Measurements from ENCODE around the gene LMF1.
"Not testable (repeated sequence)": the region's sequence is repeated elsewhere in the genome, so short reads cannot be mapped to it uniquely, and the experiment has no call there.

Gene LMF1

DNA sequence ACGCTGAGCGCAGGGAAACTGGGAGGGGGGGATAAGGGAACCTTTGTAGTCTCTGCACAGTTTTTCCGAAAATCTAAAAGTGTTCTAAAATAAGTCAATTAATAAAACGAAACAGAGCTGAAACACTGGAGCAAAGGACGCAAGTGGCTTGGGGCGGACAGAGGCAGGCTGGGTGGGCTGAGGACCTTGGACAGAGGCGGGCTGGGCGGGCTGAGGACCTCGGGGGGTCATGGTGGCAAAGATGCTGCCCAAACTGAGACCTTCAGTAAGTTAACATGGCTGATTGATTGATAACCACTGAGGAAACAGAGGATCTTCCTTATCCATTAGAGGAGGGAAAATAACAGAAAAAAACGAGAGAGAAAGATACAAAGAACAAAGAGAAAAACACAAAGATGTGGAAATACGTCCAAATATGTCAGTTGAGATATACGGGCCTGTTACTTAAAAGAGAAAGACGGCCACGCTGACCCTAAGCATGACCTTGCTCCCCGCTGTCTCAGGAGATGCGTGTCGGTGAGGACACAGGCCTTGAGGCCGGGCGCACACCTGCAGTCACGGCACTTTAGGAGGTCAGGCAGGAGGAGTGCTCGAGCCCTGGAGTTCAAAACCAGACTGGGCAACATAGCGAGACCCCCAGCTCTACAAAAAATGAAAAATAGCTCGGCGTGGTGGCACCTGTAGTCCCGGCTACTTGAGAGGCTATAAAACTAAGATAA lies 94.1 kb downstream of the LMF1 start:
- DNase-seq = no peak

DNA sequence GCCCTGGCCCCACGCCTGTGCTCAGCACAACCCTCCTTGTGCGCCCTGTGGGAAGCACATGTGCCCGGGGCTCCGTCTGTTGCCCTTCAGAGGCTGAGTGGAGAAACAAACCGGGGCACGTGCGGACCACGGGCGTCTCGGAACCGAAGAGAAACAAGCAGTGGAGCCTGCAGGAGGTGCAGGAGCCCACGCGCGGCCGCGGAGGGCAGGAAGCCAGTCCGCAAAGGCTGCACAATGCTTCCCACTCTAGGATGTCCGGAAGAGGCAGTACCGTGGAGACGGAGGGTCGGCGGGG lies 94.8 kb downstream of the LMF1 start:
- no peak for DNase-seq

DNA sequence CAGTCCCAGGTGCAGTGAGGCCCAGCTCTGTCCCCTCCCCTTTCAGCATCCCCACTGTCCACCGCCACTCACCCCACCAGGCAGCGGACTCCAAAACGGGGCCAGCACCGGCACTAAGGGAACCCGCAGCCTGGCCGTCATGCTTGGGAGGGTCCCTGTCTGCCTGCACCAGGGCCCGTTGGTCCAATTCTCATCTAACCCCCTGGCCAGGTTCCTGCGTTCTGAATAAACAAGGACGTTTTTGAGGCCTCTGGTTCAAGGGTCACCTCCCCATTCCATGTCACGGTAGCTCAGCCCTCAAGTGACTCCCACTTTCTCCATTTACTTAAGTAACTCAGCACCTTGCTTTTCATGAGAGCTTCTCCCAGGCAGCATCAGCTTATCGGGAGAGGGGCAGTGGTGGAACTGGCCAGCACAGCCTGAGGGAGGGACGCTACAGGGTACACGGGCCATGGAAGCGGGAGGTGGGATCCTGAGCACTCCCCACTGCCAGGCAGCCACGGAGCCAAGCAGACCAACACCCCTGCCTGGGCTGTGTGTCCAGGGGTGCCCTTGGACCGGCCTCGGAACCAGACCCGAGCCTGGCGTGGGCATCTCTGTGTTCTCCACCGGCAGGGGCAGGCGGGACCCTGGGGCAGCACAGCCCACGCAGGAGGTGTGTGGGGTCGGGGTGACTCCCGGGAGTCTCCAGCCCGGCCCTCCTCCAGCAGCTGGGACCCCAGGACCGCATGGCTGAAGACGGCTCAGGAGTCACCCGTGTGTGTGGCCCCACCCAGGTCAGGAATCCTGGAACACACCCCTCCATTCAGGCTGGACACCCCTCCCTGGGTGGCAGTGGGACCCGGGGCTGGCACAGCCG lies 95.4 kb downstream of the LMF1 start:
- no peak for DNase-seq

DNA sequence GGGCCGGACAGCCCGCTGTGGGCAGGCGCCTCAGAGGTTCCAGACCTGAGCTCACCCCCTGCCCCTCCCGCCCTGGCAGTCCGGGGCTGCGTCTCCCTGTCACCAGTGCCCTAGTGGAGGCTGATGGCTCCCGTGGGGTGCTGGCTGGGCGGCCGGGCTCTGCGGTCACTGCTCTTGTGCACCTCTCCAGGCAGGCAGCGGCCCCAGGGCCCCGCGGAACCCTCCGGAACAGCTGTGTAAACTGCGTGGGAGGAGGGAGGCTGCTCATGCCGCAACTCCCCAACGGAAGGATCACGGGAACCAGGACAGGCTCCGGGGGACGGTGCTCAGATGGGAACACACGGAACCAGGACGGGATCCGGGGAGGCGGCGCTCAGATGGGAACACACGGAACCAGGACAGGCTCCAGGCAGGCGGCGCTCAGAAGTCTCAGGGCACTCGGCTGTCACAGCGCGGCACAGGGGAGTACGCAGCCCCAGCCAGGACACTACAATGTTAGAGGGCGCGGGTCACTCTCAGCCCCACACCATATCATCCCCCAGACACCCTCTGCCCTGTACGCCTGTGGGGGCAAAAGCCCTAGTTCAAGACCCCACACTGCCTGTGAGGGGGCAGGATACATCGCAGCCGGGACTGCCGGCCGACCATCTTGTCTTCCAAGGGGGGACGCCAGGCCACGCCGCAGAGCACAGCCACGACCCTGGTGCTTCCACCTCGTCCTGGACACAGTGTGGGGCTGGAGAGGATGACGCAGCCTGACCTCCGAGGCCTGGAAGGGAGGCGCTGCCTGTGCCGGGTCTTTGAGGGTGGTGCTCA lies 96.2 kb downstream of the LMF1 start:
- no peak for DNase-seq

DNA sequence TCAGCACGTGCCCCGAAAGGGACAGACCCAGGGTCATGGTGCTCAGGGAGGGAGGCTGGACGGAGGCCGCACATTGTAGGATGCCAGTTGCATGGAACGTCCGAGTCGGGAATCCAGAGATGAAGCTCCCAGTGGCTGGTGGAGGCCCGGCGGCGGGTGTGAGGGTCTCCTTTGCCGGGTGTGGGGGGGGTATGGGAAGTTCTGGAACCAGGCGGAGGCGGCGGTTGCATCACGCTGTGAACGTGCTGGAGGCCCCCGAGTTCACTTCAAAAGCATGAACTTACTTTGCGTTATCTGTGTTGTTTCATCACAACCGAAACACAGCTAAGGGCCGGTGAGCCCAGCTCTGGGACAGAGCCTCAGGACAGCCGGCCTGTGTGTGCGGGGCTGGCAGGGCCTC lies 96.9 kb downstream of the LMF1 start:
- DNase-seq = no peak

DNA sequence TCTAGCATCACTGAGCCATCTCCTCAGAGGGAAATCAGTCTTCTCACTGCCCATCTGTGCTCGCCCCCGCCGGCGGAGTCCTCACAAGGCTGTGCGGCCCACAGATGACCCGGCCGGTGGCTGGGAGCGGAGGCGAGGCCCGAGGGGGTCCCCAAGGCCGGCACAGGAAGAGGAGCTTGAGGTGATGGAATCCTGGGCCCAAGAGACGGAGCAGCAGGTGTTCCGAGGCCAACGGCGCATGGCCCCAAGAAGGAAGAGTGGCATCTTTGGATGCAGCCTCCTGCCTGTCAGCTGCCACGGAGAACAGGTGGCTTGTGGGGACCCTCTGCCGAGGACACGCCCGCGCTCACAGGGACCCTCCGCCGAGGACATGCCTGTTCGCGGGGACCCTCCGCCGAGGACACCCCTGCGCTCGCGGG lies 97.5 kb downstream of the LMF1 start:
- no peak for DNase-seq

DNA sequence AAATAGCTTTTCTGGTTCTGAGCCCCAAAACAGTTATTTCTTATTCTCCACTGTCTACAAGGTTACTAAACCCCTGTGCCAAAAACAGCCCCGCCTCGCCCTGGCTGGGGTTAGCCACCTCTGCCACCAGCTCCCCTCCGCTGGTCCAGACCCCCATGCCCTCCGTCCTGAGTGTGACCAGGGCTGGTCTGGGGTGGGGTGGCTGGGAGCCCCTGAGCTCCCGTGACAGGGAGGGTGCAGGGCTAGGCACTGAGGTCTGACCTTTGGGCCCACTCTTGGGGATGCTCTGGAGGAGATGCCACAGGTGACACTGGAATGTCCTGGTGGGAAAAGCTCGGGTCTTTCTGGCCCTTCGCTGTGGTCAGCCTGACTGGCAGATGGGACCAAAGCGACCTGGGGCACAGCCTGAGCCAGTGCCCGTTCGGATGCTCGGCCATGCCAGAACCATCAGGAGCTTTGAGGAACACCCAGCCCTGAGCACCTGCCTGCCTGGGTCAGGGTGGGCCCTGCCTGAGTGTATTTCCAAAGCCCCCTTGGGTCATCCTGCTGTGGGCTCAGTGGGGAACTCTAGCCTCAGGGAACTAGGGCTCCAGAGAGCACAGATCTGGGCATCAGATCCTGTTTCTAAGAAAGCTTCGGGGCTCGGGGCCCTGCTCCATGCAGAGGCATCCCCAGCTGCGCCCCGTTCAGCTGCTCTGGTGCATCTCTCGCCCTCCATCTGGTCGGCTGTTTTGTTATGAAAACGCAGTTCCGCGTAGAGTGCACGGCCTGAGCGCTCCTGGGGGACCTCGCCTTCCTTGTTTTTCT lies 98.1 kb downstream of the LMF1 start:
- no peak for DNase-seq

DNA sequence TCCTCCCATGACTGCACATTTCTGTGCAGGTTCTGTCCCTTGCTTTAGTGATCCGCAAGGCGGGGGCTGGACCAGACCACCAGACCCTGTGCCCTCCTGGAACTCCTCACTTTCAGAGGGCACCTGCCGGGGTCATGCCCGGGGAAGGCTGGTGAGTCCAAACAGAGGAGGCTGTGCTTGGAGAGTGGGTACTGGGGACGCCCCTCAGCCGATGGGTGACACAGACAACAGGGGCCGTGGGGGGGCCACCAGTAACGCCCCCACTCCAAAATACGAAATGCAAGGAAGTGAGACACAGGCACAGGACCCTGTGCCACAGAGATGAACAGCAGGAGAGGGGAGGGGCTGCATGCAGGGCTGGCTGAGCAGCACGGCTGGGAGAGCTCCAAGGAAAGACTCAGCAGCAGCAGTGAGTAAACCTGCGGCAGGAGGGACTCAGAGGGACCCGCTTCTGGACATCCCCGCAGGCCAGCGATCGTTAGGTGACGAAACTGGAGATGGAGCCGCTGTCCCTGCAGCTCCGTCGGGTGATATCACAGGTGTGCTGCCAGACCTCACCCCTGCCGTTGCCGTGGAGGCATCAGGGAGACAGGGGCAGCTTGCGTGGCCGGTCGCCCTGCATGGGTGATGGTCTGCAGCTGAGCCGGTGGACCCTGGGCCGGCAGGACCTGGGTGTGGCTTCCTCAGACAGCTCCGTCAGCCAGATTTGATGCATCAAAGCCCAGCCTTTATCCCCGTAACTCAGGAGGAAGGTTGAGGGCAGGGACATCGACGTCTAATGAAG lies 99.0 kb downstream of the LMF1 start:
- no peak for DNase-seq

DNA sequence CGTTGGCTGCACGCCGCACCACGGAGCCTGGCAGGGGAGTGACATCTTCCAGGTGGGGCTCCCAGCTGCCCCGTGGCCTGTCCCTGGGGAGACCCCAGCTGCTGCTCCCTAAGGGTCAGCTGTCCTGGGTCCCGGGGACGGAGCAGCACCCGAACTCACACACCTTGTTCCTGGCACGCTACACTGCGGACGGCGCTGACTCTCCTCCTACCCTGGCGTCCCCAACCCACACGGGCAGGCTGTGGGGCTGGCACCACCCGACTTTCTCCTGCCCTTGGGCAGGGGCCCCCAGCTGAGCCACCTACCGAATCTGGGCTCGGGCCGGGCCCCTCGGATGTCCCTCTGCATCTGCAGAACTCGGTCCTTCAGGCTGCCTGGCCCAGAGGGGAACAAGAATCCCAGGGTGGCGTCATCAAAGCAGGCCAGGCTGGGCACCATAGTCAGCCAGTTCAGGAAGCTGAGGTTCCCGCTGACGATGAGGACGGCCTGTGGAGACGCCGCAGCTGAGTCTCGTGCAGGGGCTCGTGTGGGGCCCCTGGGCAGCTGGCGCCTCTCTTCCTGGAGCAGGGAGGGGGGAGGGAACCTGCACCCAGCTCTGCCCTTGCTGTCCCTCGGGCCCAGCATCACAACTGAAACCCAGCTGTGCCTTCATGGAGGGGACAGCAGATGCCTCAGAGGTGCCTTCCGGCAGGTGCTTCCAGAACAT lies 99.8 kb downstream of the LMF1 start:
- DNase-seq = no peak

DNA sequence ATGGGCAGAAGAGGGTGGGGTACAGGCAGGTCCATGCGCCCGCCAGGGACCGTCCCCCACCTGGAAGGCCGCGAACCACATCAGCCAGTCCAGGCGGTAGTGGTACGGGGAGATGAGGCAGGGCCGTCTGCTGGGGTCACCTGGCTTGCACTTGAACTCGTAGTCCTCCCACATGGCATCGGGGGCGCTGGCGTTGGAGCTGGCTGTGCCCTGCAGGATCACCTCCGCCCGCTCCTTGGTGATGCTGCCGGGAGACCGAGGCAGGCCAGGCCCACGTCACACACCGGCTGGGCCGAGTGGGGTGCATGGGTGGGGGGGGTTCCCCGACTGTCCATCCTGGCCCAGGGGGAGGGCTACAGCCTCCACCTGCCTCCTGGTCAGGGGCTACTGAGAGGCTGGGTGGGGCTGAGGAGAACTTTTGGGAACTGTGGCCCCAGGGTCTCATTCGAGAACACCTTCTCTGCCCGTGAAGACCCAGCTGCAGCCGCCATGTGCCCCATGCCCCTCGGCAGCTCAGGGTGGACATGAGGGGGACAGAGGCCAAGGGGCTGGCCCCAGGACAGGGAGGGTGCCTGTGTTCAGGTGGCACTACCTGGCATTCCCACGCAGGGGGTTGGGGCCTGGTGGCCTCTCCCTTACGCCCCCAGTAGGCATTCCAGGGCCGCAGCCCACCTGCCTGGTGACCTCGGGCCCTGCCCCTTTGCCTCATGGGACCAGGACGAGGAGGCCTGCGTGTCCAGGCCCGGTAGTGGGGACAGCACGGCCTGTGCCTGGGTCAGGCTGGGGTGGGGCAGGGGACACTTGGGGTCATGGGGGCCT lies 100.8 kb downstream of the LMF1 start:
- DNase-seq = no peak

DNA sequence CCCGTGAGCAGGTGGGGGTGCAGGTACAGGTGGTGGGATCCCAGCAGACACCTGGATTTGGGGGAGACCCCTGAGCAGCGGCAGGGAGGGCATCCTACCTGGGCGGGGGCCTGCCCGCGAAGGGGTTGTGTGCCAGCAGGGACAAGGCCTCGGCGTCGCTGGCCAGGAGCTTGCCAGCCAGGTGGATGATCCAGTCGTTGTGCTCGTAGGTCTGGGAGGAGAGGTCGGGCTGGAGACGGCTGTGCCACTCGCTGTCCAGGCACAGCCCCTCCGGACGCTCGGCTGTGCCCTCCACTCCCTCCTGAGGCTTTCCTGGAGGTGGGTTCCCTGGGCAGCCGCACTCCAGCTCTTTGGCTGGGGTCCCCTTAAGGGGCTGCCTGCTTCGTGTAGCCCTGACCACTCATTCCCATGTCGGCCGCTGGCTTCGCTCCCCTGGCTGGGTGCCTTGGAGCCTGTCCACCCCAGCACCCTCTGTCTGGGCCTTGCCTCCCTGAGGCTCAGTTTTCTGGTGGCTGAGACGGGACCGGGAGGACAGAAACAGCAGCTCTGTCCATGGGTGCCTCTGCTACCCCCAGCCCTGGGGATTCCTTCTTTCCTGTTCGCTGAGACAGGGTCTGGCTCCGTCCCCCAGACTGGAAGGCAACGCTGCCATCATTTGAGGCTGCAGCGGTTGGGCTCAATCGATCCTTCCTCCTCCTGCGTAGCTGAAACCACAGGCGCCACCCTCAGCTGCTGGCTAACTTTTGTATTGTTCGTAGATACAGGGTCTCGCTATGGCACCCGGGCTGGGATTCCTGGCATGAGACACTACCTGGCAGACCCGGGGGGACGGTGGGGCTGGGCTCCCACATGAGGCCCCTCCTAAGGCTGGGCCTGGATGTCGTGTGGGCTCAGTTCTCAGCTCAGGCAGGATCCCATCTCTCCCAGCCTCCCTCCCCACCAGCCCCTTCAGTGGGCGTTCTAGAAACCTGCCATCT lies 101.7 kb downstream of the LMF1 start:
- DNase-seq = no peak

DNA sequence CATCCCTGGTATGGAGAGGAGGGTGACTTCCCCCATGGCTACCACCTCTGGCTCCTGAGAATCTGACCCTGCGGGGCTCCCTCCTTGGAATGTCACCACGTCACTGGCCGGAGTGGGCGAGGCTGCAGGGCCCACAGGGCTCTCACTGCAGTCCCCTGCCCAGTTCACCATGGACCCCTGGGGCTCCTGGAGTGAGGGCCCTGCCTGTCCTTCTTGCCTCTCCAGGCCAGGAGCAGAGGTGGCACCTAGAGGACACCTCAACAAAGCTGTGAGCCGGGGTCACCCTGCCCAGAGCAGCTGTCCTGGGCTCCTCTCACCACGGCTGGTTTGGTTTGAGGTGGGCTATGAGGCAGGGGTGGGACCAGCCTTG lies 102.4 kb downstream of the LMF1 start:
- DNase-seq = no peak

DNA sequence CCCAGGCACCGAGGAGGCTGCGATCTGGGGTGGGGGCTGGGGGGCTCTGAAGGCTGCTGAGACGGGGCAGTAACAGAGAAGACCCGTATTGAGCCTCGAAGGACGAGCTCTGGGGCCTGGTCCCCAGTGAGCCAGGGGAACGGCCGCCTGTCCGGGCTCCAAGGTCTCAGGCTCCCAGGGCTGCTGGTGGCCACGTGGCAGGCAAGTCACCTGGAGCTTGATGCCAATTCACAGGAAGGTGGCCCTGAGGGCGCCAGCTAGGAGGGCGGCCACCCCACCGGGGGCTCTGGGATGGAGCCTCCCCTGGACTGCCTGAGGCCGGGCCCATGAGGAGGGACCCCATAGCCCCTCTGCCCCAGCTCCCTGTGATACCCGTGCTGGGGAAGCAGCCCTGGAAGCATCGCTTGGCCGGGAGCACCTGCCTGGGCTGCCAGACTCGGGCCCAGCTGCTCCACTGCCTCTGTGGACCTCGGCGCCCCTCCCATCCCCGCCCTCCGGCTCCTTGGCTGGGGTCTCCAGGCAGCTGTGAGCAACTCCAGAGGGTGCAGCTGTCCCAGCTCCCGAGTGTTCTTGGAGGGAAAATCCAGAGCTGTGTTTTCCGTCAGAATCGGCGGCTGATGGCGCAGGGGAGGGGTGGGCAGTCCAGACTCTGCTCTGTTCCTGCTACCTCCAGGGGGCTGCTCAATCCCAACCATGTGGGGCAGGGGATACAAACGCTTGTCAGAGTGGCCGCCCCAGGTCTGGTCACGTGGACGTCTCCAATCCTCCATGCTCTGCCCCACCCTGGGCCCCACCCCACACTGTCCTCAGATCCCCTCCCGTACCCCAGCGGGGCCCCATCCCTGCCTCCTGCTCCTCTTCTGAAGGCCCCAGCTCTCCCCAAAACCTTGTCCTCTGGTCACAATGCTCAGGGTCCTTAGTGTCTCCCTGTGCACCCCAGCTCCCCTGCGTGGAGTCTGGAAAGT lies 103.1 kb downstream of the LMF1 start:
- no peak for DNase-seq

DNA sequence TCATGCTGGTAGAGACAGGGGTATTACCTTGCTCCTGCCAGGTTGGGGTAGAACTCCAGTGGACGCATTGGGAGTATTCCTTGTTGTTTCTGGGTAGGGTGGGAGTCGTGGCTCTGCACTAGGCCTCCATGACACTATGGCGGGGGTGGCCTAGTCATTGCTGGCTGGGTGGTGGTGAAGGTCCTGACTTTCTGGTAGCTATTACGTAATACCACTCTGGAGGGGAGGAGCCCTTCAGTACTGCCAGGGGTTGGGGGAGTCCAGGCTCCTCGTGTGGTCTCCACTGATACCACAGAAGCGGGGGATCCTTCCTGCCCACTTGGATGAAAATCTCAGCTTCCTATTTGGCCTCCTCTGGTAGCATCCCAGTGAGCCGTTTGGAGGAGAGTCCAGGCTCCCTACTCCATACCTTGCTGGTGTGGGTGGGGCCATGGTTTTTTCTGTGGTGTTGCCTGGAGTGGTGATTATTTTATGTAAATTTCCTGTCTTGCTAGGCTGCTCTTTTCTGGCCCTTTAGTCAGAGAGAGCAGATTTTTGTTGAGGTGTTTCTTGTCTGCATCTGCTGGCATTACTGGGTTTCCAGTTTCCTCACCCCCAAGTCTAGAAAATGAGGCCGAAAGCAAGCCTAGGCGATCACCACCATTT lies 104.4 kb downstream of the LMF1 start:
- DNase-seq = no peak

DNA sequence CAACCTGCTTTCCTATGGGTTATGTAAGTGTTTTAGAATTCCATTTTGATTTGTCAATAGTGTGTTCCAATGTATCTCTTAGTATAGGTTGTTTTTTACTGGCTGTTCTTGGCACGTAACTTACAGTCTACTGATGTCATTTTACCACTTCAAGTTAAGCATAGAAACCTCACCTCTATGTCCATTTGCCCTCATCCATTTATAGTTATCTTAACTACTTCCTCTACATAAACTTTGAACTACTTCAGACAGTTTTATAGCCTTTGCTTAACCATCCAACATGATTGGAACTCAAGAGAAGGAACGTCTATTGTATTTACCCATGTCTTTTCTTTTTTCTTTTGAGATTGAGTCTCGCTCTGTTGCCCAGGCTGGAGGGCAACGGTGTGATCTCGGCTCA lies 105.8 kb downstream of the LMF1 start:
- DNase-seq = no peak

DNA sequence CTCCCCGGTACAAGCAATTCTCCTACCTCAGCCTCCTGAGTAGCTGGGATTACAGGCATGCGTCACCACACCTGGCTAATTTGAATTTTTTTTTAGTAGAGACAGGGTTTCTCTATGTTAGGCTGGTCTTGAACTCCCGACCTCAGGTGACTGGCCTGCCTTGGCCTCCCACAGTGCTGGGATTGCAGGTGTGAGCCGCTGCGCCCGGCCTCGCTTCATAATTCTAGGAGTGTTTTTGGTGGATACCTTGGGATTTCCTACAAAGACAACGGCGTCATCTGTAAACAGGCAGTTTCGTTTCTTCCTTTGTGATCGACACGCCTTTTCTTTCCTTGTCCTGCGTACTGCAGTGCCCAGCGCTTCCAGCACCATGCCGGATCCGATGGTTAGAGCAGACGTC lies 109.3 kb downstream of the LMF1 start:
- DNase-seq = no peak

DNA sequence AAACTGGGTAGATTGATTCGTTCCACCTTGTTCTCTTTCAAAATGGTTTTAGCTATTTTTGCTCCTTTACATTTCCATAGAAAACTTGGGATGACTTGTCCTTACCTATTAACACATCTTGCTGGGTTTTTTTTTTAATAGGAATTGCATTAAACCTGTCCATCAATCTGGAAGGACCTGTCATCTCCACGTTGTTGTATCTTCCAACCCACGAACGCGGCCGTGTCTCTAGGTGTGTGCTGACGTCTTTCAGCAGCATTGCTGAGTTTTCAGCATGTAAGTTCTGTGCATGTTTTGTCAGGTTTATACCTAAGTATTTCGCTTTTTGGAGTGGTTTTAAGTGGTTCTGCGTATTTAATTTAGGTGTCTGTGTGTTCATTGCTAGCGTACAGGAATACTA lies 109.9 kb downstream of the LMF1 start:
- DNase-seq = no peak

DNA sequence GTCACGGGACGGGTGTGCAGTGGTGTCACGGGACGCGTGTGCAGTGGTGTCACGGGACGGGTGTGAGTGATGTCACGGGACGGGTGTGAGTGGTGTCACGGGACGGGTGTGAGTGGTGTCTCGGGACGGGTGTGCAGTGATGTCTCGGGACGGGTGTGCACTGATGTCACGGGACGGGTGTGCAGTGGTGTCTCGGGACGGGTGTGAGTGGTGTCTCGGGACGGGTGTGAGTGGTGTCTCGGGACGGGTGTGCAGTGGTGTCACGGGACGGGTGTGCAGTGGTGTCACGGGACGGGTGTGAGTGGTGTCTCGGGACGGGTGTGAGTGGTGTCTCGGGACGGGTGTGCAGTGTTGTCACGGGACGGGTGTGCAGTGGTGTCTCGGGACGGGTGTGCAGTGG lies 111.8 kb downstream of the LMF1 start:
- not testable (repeated sequence) for DNase-seq
